ENCODE measurements around the gene SORT1.

SORT1 gene

GRCh38 chr1:109261578-109261977, 136.1 kb downstream of the SORT1 start:
- no peak for DNase-seq (ENCODE audit: low read depth, low spot score)

- no peak for DNase-seq (ENCODE audit: low read depth, low spot score)
These were observed 136.7 kb downstream of the SORT1 start for GRCh38 chr1:109261006-109261405.

- no peak for DNase-seq (ENCODE audit: low read depth, low spot score)
These were observed 137.8 kb downstream of the SORT1 start for GRCh38 chr1:109259674-109260557.

All from brain pericyte (primary cell).